Activated CD4-positive, alpha-beta T cell treated with anti-CD3 and anti-CD28 coated beads, Interleukin-2, amount 10 ng/mL, durations not matched to agents 7 days and 5 days (primary cell): ENCODE data around the gene KIAA1755. TPM values are rescaled to one million over a fixed set of nuclear protein-coding genes. Genes with fewer than 3 reads are reported as not detected.

ENCODE experiments used
- CTCF ChIA-PET: fragments of 350-600 bp; sonication (Branson Sonifier 250); formaldehyde crosslinking; loops from one replicate; lab custom pipeline; 2021; ENCODE audit warnings: antibody characterized with exemption; lab: Charles Lee
- POLR2A ChIA-PET: fragments of 350-600 bp; sonication (Branson Sonifier 250); formaldehyde crosslinking; loops from one replicate; lab custom pipeline; 2021; ENCODE audit warnings: antibody characterized with exemption; lab: Charles Lee
- DNase-seq: peaks from one replicate; pipeline ENCODE4 v3.0.0-alpha.2; 2020
- H3K27ac Mint-ChIP-seq: one replicate; pipeline ENCODE4 v1.8.0; 2021; ENCODE audit warnings: mild to moderate bottlenecking, moderate library complexity, mixed read lengths
- H3K27me3 Mint-ChIP-seq: one replicate; pipeline ENCODE4 v1.8.0; 2021; ENCODE audit warnings: mixed read lengths
- H3K36me3 Mint-ChIP-seq: one replicate; pipeline ENCODE4 v1.8.0; 2021; ENCODE audit warnings: low read depth, mixed read lengths
- H3K4me1 Mint-ChIP-seq: one replicate; pipeline ENCODE4 v1.8.0; 2021; ENCODE audit warnings: mixed read lengths
- H3K4me3 Mint-ChIP-seq: one replicate; pipeline ENCODE4 v1.8.0; 2021; ENCODE audit warnings: mild to moderate bottlenecking, moderate library complexity, mixed read lengths
- H3K9me3 Mint-ChIP-seq: one replicate; pipeline ENCODE4 v1.8.0; 2021; ENCODE audit warnings: mixed read lengths
- total RNA-seq, 2 experiments: library from RNA; stranded (reverse); gene quantifications; one replicate each; pipeline ENCODE4 v1.2.3, GENCODE V29; 2021

KIAA1755 gene
- total RNA-seq, 2 experiments from 2014 or later, result not detected

DNA sequence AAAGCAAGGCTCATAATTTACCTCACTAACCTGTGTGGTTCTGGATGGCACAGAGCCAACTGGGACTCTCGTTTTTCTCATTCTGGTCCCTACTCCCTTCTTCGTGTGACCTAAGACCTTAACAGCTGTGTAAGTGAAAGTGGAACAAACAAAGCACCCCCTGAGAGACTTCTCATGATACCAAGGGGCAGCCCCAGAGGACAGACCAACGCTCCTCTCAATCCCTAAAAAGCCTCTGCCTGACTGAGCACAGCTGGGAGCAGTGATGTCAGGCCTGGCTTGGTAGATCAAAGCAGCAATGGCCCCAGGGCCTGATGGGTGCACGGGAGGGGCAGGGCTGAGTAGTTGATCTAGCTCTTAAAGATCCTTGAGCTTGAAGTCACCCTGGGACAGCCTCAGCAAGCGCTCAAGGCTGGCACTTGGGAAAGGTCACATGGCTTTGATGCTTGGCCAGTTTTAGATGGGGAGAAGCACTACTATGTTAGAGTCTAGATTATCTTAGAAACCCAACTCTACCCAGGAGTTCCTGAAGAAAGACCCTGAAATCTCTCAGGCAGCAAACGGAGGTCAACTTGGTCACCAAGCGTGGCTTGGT is 79.2 kb downstream of the KIAA1755 start:
- Mint-ChIP-seq H3K4me3 (no peak overlapping the region), H3K36me3 (no peaks in the 10 kb centered on the region), H3K27me3 (peaks cover 13% of the 10 kb centered on the region), H3K4me1 (no peaks in the 10 kb centered on the region), H3K27ac (no peak overlapping the region), H3K9me3 (no peaks in the 10 kb centered on the region)
- no peak for DNase-seq
- POLR2A ChIA-PET, result no interaction called here
- CTCF ChIA-PET, result no interaction called here

DNA sequence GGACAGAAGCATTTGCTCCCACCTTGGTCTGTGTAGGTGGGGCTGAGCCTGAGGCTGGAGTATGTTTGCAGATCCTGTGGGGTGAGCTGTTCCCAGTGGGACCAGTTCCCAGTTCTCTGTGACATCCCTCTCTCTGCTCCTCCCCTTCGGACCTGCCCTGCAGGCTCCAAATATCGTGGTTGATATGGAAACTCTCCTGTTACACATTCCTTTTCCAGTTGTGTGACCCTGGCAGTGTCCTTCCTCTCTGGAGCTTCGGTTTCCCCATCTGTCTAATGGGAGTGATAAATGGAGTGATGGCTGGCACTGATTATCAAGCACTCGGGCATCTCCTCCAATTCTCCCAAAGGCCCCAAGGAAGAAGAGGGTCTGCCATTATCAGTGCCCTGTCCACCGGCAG is 79.8 kb downstream of the KIAA1755 start:
- H3K9me3 Mint-ChIP-seq, result no peaks in the 10 kb centered on the region
- ChIA-PET CTCF (no interaction called here), POLR2A (no interaction called here)
- no peak overlapping the region for H3K4me3 Mint-ChIP-seq
- no peak for DNase-seq
- no peaks in the 10 kb centered on the region for H3K36me3 Mint-ChIP-seq
- no peak overlapping the region for H3K27ac Mint-ChIP-seq
- peaks cover 13% of the 10 kb centered on the region for H3K27me3 Mint-ChIP-seq
- H3K4me1 Mint-ChIP-seq, result no peaks in the 10 kb centered on the region

DNA sequence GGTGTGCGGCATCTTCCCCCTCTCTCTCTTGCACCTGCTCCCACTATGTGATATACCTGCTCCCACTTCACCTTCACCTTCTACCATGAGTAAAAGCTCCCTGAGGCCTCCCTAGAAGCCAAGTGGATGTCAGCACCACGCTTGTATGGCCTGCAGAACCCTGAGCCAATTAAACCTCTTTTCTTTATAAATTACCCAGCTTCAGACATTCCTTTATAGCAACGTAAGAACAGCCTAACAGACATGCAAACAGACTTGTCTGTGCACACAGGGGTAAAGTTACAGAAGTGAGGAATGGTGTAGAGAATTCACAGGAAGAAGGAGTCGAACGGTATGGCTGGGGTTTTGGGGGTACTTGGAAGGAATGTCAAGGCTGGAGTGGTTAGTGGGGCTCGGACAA is 80.7 kb downstream of the KIAA1755 start:
- no peaks in the 10 kb centered on the region for H3K36me3 Mint-ChIP-seq
- peaks cover 13% of the 10 kb centered on the region for H3K27me3 Mint-ChIP-seq

DNA sequence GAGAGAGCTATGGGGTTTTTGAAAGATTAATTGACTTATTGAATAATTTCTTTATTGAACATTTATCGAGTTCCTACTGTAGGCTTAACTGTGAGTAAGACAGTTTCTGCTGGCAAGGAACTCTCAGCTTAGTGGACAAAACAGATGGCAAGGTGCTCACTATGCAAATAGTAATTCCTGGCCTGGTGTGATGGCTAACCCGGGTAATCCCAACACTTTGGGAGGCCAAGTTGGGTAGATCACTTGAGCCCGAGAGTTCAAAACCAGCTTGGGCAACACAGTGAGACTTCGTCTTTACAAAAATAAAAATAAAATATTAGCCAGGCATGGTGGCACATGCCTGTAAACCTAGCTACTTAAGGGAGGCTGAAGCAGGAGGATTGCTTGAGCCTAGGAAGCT is 82.0 kb downstream of the KIAA1755 start:
- no peak for DNase-seq
- peaks cover 7% of the 10 kb centered on the region for H3K27me3 Mint-ChIP-seq
- H3K4me1 Mint-ChIP-seq, result no peaks in the 10 kb centered on the region
- H3K9me3 Mint-ChIP-seq, result no peaks in the 10 kb centered on the region
- ChIA-PET POLR2A (no interaction called here), CTCF (interaction anchor here (1.2 kb wide), 1 partner anchor 53 kb away, joined by 3 read pairs; no protein-coding TSS in a partner anchor)
- H3K4me3 Mint-ChIP-seq, result no peak overlapping the region
- no peaks in the 10 kb centered on the region for H3K36me3 Mint-ChIP-seq
- no peak overlapping the region for H3K27ac Mint-ChIP-seq

More for the DNA sequence above, 80.7 kb downstream of the KIAA1755 start:
- ChIA-PET POLR2A (no interaction called here), CTCF (no interaction called here)
- H3K4me1 Mint-ChIP-seq, result no peaks in the 10 kb centered on the region
- no peak for DNase-seq
- H3K27ac Mint-ChIP-seq, result no peak overlapping the region
- H3K9me3 Mint-ChIP-seq, result no peaks in the 10 kb centered on the region
- H3K4me3 Mint-ChIP-seq, result no peak overlapping the region

DNA sequence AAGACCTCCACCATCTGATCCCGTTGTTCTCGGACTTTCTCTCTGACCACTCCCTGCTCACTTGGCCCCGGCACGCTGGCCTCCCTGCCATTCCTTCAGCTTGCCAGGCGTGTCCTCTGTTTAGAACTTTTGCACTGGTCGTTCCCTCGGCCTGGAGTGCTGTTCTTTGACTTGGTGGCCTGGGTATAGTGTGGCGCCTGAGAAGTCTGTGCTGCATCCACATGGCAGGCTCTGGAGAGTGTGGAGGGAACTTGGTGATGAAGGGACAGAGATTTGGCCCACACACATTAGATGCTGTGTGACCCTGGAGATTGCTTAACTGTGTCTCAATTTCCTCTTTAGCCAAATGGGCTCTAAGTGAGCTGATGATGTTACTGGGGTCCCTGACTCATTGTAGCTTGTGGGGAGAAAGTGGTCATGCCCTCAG is 82.5 kb downstream of the KIAA1755 start:
- H3K9me3 Mint-ChIP-seq, result no peaks in the 10 kb centered on the region
- H3K4me3 Mint-ChIP-seq, result no peak overlapping the region
- ChIA-PET CTCF (interaction anchor here (1.2 kb wide), 1 partner anchor 52 kb away, joined by 3 read pairs; no protein-coding TSS in a partner anchor), POLR2A (no interaction called here)
- peaks cover 7% of the 10 kb centered on the region for H3K27me3 Mint-ChIP-seq
- no peak for DNase-seq
- H3K4me1 Mint-ChIP-seq, result no peaks in the 10 kb centered on the region
- no peak overlapping the region for H3K27ac Mint-ChIP-seq
- H3K36me3 Mint-ChIP-seq, result no peaks in the 10 kb centered on the region

DNA sequence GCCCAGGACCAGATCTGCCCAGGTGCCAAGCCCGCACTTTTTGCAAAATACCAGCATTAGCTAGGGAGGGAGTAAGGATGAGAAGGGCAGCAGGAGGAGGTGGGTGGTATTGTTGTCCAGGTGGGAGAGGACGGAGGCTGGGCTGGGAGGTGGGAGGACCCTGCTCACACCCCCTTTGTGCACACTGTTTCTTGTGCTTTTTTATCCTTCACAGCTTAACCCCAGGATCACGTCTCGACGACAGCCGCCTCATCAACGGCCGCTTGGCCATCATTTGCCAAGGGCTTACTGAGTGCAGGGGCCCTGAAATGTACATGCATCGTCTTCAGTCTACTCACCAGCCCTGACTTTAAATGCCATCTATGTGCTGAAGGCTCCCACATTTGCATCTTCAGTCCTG is 83.3 kb downstream of the KIAA1755 start:
- H3K27ac Mint-ChIP-seq, result no peak overlapping the region
- no peaks in the 10 kb centered on the region for H3K4me1 Mint-ChIP-seq
- peaks cover 7% of the 10 kb centered on the region for H3K27me3 Mint-ChIP-seq
- ChIA-PET CTCF (interaction anchor here (0.6 kb wide), 1 partner anchor 518 kb away, joined by 3 read pairs; no protein-coding TSS in a partner anchor), POLR2A (no interaction called here)
- H3K9me3 Mint-ChIP-seq, result no peaks in the 10 kb centered on the region
- H3K4me3 Mint-ChIP-seq, result no peak overlapping the region
- no peak for DNase-seq
- no peaks in the 10 kb centered on the region for H3K36me3 Mint-ChIP-seq

DNA sequence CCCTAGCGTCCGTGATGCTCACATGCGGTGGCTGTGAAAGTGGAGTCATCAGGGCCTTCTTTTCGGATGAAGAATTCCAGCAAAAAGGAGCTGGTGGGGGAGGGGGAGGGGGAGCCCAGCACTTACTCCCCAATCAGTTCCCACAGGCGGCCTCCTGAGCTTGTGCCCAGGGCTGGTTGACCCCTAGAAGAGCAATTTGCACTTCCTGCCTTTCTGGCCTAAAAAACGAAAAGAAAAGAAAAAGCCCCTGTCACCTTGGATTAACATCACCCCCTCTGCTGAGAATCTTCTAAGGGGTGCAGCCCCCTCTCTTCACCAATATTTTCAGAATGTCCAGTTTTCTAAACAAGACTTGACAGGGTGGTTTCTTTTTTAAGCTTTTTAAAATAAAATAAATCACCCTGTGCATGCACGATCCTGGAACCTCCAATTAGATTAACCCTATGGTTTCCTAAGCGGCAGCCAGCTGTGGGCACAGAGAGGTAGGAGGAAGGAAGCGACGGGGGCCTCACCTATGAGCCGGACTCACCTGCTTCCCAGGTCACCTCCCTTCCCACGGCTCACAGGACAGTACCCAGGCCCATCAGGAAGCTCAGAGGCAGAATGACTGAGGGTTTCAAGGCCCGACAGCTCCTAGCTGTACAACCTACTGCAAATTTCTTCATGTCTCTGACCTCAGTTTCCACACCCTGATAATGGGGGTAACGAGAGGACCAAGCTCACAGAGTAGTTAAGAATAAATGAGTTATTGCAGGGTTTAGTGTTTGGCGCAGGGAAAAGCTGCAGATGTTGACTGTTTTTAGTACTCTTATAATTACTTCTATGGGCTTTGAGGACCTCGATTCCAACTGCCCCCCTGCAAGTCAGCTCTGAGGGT is 85.0 kb downstream of the KIAA1755 start:
- H3K36me3 Mint-ChIP-seq, result no peaks in the 10 kb centered on the region
- POLR2A ChIA-PET, result interaction anchor here (0.6 kb wide), 1 partner anchor 21 kb away, joined by 3 read pairs; no protein-coding TSS in a partner anchor

DNA sequence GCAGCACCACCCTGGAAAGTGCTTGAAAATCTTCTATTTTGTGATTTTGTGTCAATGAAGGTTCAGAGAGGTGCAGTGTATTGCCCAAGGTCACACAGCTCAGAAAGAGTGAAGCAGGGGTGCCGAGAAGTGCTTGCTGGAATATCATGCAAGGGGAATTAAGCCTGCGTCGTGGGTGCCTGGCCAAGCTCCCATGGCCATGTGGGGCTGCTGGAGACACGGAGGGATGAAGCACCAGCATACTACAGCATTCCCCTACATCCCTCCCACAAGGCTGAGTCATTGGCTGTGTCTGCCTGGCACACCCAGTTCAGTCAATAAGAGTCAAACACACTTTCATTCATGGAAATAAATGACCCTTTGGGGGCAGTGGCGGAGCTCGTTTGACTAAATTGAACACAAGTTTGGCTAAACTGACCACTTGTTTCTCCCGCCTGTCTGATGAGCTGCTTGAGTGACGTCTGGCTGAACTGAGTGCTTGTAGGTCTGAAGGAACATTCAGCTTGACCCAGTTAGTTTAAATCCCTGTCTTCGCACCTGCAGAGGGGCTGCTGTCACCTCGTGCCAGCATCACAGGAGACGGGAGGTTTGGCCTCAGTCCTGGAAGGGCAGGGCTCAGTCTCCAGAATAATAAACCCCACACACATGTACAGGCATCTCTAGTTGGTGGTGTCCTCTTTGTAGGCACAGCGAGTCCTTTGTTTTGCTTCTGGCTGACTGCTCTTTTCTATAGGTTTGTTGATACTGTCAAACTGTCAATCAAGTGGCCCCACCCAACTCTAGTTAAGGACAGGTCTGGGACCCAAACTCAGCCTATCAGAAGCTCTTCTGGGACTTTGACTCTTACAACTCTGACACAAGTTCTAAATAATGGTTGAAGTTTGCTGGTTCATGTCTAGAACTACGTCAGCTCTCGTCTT is 87.0 kb downstream of the KIAA1755 start:
- Mint-ChIP-seq H3K27me3 (peaks cover 4% of the 10 kb centered on the region), H3K4me1 (peaks cover 10% of the 10 kb centered on the region), H3K9me3 (no peaks in the 10 kb centered on the region), H3K36me3 (no peaks in the 10 kb centered on the region), H3K27ac (no peak overlapping the region), H3K4me3 (no peak overlapping the region)
- no peak for DNase-seq
- ChIA-PET POLR2A (no interaction called here), CTCF (no interaction called here)

More for the DNA sequence above, 85.0 kb downstream of the KIAA1755 start:
- H3K27me3 Mint-ChIP-seq, result peaks cover 8% of the 10 kb centered on the region
- no peaks in the 10 kb centered on the region for H3K9me3 Mint-ChIP-seq
- CTCF ChIA-PET, result interaction anchor here (0.9 to 1.5 kb wide), 2 partner anchors 9 to 18 kb away, joined by 3 to 4 read pairs; no protein-coding TSS in a partner anchor
- no peak overlapping the region for H3K4me3 Mint-ChIP-seq
- H3K4me1 Mint-ChIP-seq, result no peaks in the 10 kb centered on the region
- no peak for DNase-seq
- H3K27ac Mint-ChIP-seq, result no peak overlapping the region

DNA sequence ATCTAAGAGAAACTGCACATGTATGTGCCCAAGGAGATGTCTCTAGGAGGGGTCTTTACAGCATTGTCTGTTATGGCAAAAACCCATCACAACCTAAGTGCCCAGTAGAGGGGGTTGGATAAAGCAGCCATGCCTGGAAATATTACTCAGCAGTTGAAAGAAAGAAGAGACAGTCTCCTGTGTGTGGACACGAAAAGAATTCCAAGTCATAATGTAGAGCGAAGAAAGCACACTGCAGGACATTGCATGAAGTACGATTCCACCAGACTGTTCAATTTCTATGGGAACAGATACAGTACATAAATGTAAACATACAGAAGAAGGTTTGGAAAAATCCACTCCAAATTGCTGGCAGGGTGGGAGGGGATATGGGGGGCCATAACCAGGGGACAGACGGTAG is 88.1 kb downstream of the KIAA1755 start:
- Mint-ChIP-seq H3K36me3 (no peaks in the 10 kb centered on the region), H3K4me1 (peaks cover 19% of the 10 kb centered on the region), H3K4me3 (no peak overlapping the region), H3K27ac (no peak overlapping the region), H3K9me3 (no peaks in the 10 kb centered on the region), H3K27me3 (peaks cover 4% of the 10 kb centered on the region)
- ChIA-PET POLR2A (no interaction called here), CTCF (no interaction called here)
- no peak for DNase-seq

DNA sequence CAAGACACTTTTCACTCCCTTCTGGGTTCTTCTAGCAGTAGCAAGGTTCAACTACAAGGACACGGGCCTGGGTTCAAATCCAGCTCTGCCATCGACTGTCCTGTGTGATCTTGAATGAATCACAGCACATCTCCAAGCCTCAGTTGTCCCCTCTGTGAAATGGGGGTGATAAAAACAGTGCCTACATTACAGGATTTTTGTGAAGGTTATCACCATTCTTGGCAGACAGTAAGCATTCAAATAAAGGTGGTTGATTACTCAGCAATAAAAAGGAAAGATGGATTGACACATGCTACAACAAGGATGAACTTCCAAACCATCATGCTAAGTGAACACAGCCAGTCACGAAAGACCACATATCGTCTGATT is 88.9 kb downstream of the KIAA1755 start:
- DNase-seq, result no peak
- no peaks in the 10 kb centered on the region for H3K9me3 Mint-ChIP-seq
- ChIA-PET POLR2A (no interaction called here), CTCF (no interaction called here)
- H3K4me3 Mint-ChIP-seq, result no peak overlapping the region
- no peak overlapping the region for H3K27ac Mint-ChIP-seq
- no peaks in the 10 kb centered on the region for H3K36me3 Mint-ChIP-seq
- H3K27me3 Mint-ChIP-seq, result peaks cover 4% of the 10 kb centered on the region
- peaks cover 19% of the 10 kb centered on the region for H3K4me1 Mint-ChIP-seq

DNA sequence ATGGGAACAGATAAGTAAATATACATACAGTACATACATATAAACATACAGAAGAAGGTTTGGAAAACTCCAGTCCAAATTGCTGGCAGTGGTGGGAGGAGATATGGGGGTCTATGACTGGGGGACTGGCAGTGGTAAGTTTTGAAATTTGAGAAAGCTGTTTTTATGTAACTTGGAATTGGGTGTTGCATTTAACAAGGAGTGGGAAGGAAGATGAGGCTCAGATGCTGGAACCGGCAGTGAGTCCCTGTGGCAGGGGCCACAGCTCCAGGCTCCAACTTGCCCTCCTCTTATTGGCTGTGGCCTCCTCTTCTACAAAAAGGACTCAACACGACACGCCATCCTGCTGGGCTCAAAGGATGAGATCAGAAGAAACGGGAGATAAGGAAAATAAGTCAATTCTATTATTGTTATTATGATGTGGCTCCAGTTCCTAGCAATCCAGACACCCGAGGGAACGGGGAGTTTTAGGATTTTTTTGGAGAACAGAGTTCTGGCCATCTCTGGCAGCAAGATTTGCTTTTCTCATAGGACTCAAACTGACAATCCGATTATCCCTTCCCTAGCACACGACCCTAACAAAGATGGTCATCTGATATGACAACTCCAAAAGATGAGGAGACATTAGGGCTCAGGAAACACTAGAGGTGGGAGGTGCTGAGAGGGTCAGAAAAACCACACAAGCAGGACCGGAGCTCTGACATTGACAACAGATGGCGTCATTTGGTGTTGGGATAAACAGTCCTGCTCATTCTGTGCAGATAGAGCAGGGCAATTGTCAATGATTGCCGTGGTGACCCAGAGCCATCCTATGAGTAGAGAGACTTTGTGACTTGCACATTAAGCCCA is 89.5 kb downstream of the KIAA1755 start:
- Mint-ChIP-seq H3K4me3 (no peak overlapping the region), H3K4me1 (peaks cover 19% of the 10 kb centered on the region), H3K36me3 (no peaks in the 10 kb centered on the region), H3K27ac (no peak overlapping the region), H3K27me3 (peaks cover 4% of the 10 kb centered on the region), H3K9me3 (no peaks in the 10 kb centered on the region)
- DNase-seq, result no peak
- POLR2A ChIA-PET, result no interaction called here
- CTCF ChIA-PET, result interaction anchor here (0.6 to 1.3 kb wide), 2 partner anchors 49 to 418 kb away, joined by 3 read pairs; no protein-coding TSS in a partner anchor
